GM18951 (cell line): Measurements from ENCODE around the gene ADGRG6.

ENCODE experiments used
- POLR2A ChIP-seq: IDR thresholded peaks from 4 replicates; pipeline ENCODE4 v1.6.1; 2011; ENCODE audit warnings: mild to moderate bottlenecking; ENCODE audit not compliant: insufficient read length, insufficient read depth; ENCODE audit errors: extremely low read depth
- in situ Hi-C: fragments of 300-500 bp; cut with MboI; formaldehyde crosslinking; loops from one replicate; pipeline ENCODE4 v1.12.0; 2022; ENCODE audit warnings: low sequenced_read_pairs, mixed read lengths, inconsistent platforms; ENCODE audit not compliant: unreplicated experiment

Gene ADGRG6

GRCh38 chr6:142374965-142375733, 73.3 kb downstream of the ADGRG6 start:
- in situ Hi-C loops, result loop anchor here (25.0 kb wide), 1 partner anchor 238 kb away; the partner anchor contains the start of genes GJE1, NMBR and VTA1
- TF ChIP-seq POLR2A, result no peak

GRCh38 chr6:142376115-142376514, 74.3 kb downstream of the ADGRG6 start:
- TF ChIP-seq POLR2A, result no peak
- in situ Hi-C loops, result loop anchor here (25.0 kb wide), 1 partner anchor 239 kb away; the partner anchor contains the start of genes GJE1, NMBR and VTA1

GRCh38 chr6:142376800-142377496, 75.1 kb downstream of the ADGRG6 start:
- in situ Hi-C loops, result loop anchor here (25.0 kb wide), 1 partner anchor 240 kb away; the partner anchor contains the start of genes GJE1, NMBR and VTA1
- TF ChIP-seq POLR2A, result no peak

GRCh38 chr6:142377497-142377848, 75.7 kb downstream of the ADGRG6 start:
- in situ Hi-C loops, result loop anchor here (25.0 kb wide), 1 partner anchor 240 kb away; the partner anchor contains the start of genes GJE1, NMBR and VTA1
- no peak for TF ChIP-seq POLR2A

GRCh38 chr6:142378138-142378875, 76.5 kb downstream of the ADGRG6 start:
- TF ChIP-seq POLR2A, result no peak
- in situ Hi-C loops, result loop anchor here (25.0 kb wide), 1 partner anchor 241 kb away; the partner anchor contains the start of genes GJE1, NMBR and VTA1

- TF ChIP-seq POLR2A, result no peak
- in situ Hi-C loops, result loop anchor here (25.0 kb wide), 1 partner anchor 243 kb away; the partner anchor contains the start of genes GJE1, NMBR and VTA1
Measured at GRCh38 chr6:142380626-142381025, 78.8 kb downstream of the ADGRG6 start.

GRCh38 chr6:142381181-142381580, 79.4 kb downstream of the ADGRG6 start:
- no peak for TF ChIP-seq POLR2A
- in situ Hi-C loops, result loop anchor here (25.0 kb wide), 1 partner anchor 244 kb away; the partner anchor contains the start of genes GJE1, NMBR and VTA1

- TF ChIP-seq POLR2A, result no peak
- in situ Hi-C loops, result loop anchor here (25.0 kb wide), 1 partner anchor 245 kb away; the partner anchor contains the start of genes GJE1, NMBR and VTA1
Measured at GRCh38 chr6:142381845-142382378, 80.1 kb downstream of the ADGRG6 start.

GRCh38 chr6:142384519-142385254, 82.9 kb downstream of the ADGRG6 start:
- no peak for TF ChIP-seq POLR2A
- in situ Hi-C loops, result loop anchor here (25.0 kb wide), 1 partner anchor 247 kb away; the partner anchor contains the start of genes GJE1, NMBR and VTA1

GRCh38 chr6:142385352-142385751, 83.5 kb downstream of the ADGRG6 start:
- no peak for TF ChIP-seq POLR2A
- in situ Hi-C loops, result loop anchor here (25.0 kb wide), 1 partner anchor 248 kb away; the partner anchor contains the start of genes GJE1, NMBR and VTA1

GRCh38 chr6:142386657-142387056, 84.8 kb downstream of the ADGRG6 start:
- TF ChIP-seq POLR2A, result no peak
- in situ Hi-C loops, result loop anchor here (25.0 kb wide), 1 partner anchor 249 kb away; the partner anchor contains the start of genes GJE1, NMBR and VTA1
